VCaP (cell line): ENCODE measurements around the gene BLTP3B.

Experiments used
- H3K27ac ChIP-seq: fragments of 450-650 bp; 2 replicates; pipeline ENCODE4 v1.5.1; 2017
- TF ChIP-seq, protein P1 (sequence below): fragments of 450-650 bp; conservative IDR thresholded peaks from 2 replicates; pipeline ENCODE4 v1.5.1; 2017; ENCODE audit warnings: mild to moderate bottlenecking, moderate library complexity

BLTP3B gene

GRCh38 chr12:100157427-100157821 is 14.8 kb upstream of the BLTP3B start:
- no peak overlapping the region for H3K27ac ChIP-seq
- TF ChIP-seq, protein P1, sequence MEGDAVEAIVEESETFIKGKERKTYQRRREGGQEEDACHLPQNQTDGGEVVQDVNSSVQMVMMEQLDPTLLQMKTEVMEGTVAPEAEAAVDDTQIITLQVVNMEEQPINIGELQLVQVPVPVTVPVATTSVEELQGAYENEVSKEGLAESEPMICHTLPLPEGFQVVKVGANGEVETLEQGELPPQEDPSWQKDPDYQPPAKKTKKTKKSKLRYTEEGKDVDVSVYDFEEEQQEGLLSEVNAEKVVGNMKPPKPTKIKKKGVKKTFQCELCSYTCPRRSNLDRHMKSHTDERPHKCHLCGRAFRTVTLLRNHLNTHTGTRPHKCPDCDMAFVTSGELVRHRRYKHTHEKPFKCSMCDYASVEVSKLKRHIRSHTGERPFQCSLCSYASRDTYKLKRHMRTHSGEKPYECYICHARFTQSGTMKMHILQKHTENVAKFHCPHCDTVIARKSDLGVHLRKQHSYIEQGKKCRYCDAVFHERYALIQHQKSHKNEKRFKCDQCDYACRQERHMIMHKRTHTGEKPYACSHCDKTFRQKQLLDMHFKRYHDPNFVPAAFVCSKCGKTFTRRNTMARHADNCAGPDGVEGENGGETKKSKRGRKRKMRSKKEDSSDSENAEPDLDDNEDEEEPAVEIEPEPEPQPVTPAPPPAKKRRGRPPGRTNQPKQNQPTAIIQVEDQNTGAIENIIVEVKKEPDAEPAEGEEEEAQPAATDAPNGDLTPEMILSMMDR = no peak

DNA sequence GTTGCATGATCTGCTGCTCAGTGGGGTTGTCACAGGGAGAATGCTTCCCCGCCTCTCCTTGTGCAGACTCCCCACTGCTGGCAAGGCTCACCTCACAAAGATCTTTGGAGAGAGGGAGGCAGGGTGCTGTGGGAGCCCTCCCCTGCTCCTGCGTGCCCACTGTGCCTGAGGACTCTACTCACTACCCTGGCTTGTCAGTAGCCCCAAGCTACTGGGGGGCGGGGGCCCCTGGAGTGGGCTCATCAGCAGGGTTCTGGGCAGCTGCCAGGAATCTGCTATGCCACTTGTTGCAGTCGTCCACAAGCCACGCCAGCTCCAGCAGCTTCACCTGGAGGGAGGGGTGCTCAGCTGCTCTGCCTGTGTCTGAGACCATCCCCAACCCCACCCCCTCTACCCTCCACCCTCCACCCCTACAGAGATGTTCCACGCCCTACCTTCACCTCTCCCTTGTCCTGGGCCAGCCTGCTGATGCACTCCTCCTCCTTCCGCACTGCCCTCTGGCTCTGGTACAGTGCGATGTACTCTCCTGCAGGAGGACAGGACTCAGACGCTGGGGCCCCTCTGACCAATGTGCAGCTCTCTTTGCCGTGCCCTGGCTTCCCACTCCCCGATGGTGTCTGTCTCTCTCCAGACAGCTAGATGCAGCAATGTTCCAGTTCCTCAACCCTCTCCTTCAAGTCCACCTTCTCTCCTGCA is 14.2 kb upstream of the BLTP3B start:
- H3K27ac ChIP-seq = no peak overlapping the region
- TF ChIP-seq, protein P1 = no peak

- no peak overlapping the region for H3K27ac ChIP-seq
- TF ChIP-seq, protein P1 = peak; percentile 88
Measured at GRCh38 chr12:100154474-100155247, 12.0 kb upstream of the BLTP3B start.

- TF ChIP-seq, protein P1 = no peak
- H3K27ac ChIP-seq = no peak overlapping the region
Measured at GRCh38 chr12:100153131-100153530, 10.5 kb upstream of the BLTP3B start.

- TF ChIP-seq, protein P1 = no peak
Measured at GRCh38 chr12:100151769-100152168, 9.1 kb upstream of the BLTP3B start.

DNA sequence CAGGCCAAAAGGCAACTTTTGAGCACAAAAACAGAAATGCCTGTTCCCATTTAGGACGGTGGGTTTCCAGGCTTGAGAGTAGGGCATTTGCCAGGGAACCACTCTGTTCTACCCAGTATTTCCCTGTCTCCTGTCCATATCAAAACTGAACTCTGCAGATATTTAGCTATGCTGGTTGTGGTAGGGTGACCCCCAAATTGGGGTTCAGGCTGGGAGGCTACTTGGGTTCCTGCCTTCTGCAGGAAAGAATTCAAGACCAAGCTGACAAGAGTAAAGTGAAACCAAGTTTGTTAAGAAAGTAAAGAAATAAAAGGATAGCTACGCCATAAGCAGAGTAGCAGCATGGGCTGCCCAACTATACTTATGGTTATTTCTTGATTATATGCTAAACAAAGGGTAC is 3.6 kb upstream of the BLTP3B start:
- TF ChIP-seq, protein P1 = no peak

More at GRCh38 chr12:100151769-100152168, 9.1 kb upstream of the BLTP3B start:
- no peak overlapping the region for H3K27ac ChIP-seq

DNA sequence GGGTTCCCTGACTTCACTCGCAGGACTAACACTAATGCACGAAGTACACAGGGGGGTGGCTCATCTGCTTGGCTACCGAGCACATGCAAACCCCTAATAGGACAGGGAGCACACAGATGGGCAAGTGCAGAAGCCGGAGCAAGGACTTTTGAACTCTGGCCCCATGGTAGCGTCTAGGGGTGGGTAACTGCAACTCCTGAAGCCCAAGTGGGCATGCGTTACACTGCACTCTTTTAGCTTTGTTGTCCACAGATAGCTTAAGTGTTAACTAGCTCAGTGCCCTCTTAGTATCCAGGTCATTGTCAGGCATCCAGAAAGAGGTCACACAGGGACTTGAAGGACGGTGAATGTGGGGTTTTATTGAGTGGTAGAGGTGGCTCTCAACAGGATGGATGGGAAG is 3.0 kb upstream of the BLTP3B start:
- no peak overlapping the region for H3K27ac ChIP-seq
- TF ChIP-seq, protein P1 = no peak

More for the DNA sequence above, 3.6 kb upstream of the BLTP3B start:
- no peak overlapping the region for H3K27ac ChIP-seq
